Smooth muscle cell (in vitro differentiated cells): Measurements from ENCODE around the gene DDX24. TPM values are rescaled to one million over a fixed set of nuclear protein-coding genes. Genes with fewer than 3 reads are reported as not detected.

ENCODE experiments used
- DNase-seq: peaks from one replicate; lab custom pipeline; 2025; ENCODE audit not compliant: unreplicated experiment; lab: John Stamatoyannopoulos, UW
- H2AFZ ChIP-seq: fragments of 200-600 bp; sonication (generic); 2 replicates; pipeline ENCODE4 v1.6.0; 2016; ENCODE audit warnings: antibody characterized with exemption, low read depth, mild to moderate bottlenecking
- H3F3A ChIP-seq: fragments of 200-600 bp; sonication (generic); 2 replicates; pipeline ENCODE4 v1.6.0; 2017; ENCODE audit warnings: antibody characterized with exemption, low read depth
- H3K27ac ChIP-seq: fragments of 200-600 bp; sonication (generic); 2 replicates; pipeline ENCODE4 v1.5.1; 2016; ENCODE audit warnings: low read depth, mild to moderate bottlenecking
- H3K27me3 ChIP-seq: fragments of 200-600 bp; sonication (generic); 2 replicates; pipeline ENCODE4 v1.6.1; 2016; ENCODE audit warnings: low read depth, mild to moderate bottlenecking
- H3K36me3 ChIP-seq: fragments of 200-600 bp; sonication (generic); 2 replicates; pipeline ENCODE4 v1.5.1; 2016; ENCODE audit warnings: low read depth
- H3K4me1 ChIP-seq: fragments of 200-600 bp; sonication (generic); 2 replicates; pipeline ENCODE4 v1.5.1; 2016; ENCODE audit warnings: low read depth
- H3K4me2 ChIP-seq: fragments of 200-600 bp; sonication (generic); 2 replicates; pipeline ENCODE4 v1.6.0; 2016; ENCODE audit warnings: mild to moderate bottlenecking
- H3K4me3 ChIP-seq: fragments of 200-600 bp; sonication (generic); 2 replicates; pipeline ENCODE4 v1.5.1; 2016; ENCODE audit warnings: mild to moderate bottlenecking
- H3K79me2 ChIP-seq: fragments of 200-600 bp; sonication (generic); 2 replicates; pipeline ENCODE4 v1.6.0; 2016; ENCODE audit warnings: low read depth, mild to moderate bottlenecking
- H3K9ac ChIP-seq: fragments of 200-600 bp; sonication (generic); 2 replicates; pipeline ENCODE4 v1.6.0; 2016; ENCODE audit warnings: low read depth
- H3K9me3 ChIP-seq: fragments of 200-600 bp; sonication (generic); replicated peaks from 2 replicates; pipeline ENCODE4 v1.5.1; 2016; ENCODE audit warnings: low read depth
- H4K20me1 ChIP-seq: fragments of 200-600 bp; sonication (generic); 2 replicates; pipeline ENCODE4 v1.6.0; 2016; ENCODE audit warnings: low read depth
- WGBS: methylation state at CpG from one replicate; pipeline ENCODE4 v1.1.7; 2016; ENCODE audit warnings: low lambda C conversion rate; 5-methylcytosine and 5-hydroxymethylcytosine counted together
- polyA plus RNA-seq: library from polyadenylated mRNA; unstranded; fragments of >200 nt; fragmentation: Nextera tagmentation; extraction: Ambion mirVana; gene quantifications from 2 replicates; pipeline ENCODE4 v1.2.1, GENCODE V29; 2016
- total RNA-seq: library from RNA; depleted of rRNA; stranded (reverse); fragments of >200 nt; gene quantifications from 2 replicates; pipeline ENCODE4 v1.2.3, GENCODE V29; 2014
- TF ChIP-seq, protein P1 (sequence below): fragments of 200-600 bp; sonication (generic); IDR thresholded peaks from 2 replicates; pipeline ENCODE4 v1.5.1; 2017; ENCODE audit warnings: borderline replicate concordance, mild to moderate bottlenecking, antibody characterized with exemption; ENCODE audit not compliant: insufficient read depth, poor library complexity, severe bottlenecking

Gene DDX24
- total and polyA plus RNA-seq, 2 experiments from 2014 or later: 117 to 118 TPM

- no peaks in the 10 kb centered on the region for H3K4me1 ChIP-seq
- no peak overlapping the region for H3K4me3 ChIP-seq
- H3K9ac ChIP-seq: no peak overlapping the region
- H3K27ac ChIP-seq: no peak overlapping the region
- H3K79me2 ChIP-seq: no peaks in the 10 kb centered on the region
- TF ChIP-seq, protein P1, sequence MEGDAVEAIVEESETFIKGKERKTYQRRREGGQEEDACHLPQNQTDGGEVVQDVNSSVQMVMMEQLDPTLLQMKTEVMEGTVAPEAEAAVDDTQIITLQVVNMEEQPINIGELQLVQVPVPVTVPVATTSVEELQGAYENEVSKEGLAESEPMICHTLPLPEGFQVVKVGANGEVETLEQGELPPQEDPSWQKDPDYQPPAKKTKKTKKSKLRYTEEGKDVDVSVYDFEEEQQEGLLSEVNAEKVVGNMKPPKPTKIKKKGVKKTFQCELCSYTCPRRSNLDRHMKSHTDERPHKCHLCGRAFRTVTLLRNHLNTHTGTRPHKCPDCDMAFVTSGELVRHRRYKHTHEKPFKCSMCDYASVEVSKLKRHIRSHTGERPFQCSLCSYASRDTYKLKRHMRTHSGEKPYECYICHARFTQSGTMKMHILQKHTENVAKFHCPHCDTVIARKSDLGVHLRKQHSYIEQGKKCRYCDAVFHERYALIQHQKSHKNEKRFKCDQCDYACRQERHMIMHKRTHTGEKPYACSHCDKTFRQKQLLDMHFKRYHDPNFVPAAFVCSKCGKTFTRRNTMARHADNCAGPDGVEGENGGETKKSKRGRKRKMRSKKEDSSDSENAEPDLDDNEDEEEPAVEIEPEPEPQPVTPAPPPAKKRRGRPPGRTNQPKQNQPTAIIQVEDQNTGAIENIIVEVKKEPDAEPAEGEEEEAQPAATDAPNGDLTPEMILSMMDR: no peak
- H3F3A ChIP-seq: no peaks in the 10 kb centered on the region
- H2AFZ ChIP-seq: no peak overlapping the region
- H3K36me3 ChIP-seq: no peaks in the 10 kb centered on the region
- WGBS: 98% methylated on average over 2 of the region's 2 CpGs
- H4K20me1 ChIP-seq: peaks cover 4% of the 10 kb centered on the region
- DNase-seq: no peak
- no peak overlapping the region for H3K4me2 ChIP-seq
- H3K9me3 ChIP-seq: no peaks in the 10 kb centered on the region
- H3K27me3 ChIP-seq: no peaks in the 10 kb centered on the region
These were observed 12.4 kb upstream of the DDX24 start for GRCh38 chr14:94093418-94093817.

- Histone ChIP-seq H3K79me2 (peaks cover 11% of the 10 kb centered on the region), H4K20me1 (peaks cover 4% of the 10 kb centered on the region), H3K9ac (no peak overlapping the region), H3K9me3 (no peaks in the 10 kb centered on the region), H3K4me3 (no peak overlapping the region), H2AFZ (no peak overlapping the region), H3K4me1 (no peaks in the 10 kb centered on the region), H3K27ac (no peak overlapping the region), H3K27me3 (no peaks in the 10 kb centered on the region), H3F3A (no peaks in the 10 kb centered on the region), H3K4me2 (no peak overlapping the region), H3K36me3 (no peaks in the 10 kb centered on the region)
- 68% methylated on average over 4 of the region's 4 CpGs for WGBS
- DNase-seq: no peak
- TF ChIP-seq, protein P1: no peak
These were observed 8.5 kb upstream of the DDX24 start for GRCh38 chr14:94089479-94089878.

DNA sequence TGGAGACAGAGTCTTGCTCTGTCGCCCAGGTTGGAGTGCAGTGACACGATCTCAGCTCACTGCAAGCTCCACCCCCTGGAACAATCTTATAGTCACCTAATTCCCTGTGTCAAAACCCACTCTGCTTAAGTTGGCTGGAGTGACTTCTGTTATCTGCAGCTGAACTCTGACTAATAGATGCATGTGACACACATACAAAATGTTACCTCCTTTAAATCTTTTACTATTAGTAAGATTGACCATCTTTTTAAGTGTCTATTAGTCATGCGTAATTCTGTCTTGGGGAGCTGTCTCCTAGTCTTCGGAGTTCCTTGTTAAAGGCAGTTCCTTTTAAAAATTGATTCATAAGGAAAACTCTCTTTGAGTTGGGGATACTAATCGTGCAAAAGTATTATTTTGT, 7.5 kb upstream of the DDX24 start:
- TF ChIP-seq, protein P1: no peak
- peak overlapping the region; percentile 28 for H3K27ac ChIP-seq
- H3F3A ChIP-seq: no peaks in the 10 kb centered on the region
- no peaks in the 10 kb centered on the region for H3K4me1 ChIP-seq
- H3K27me3 ChIP-seq: no peaks in the 10 kb centered on the region
- peaks cover 4% of the 10 kb centered on the region for H4K20me1 ChIP-seq
- 51% methylated on average over 5 of the region's 5 CpGs for WGBS
- H3K36me3 ChIP-seq: no peaks in the 10 kb centered on the region
- no peak for DNase-seq
- H3K79me2 ChIP-seq: peaks cover 14% of the 10 kb centered on the region
- H3K4me2 ChIP-seq: peak overlapping the region; percentile 40
- no peak overlapping the region for H3K9ac ChIP-seq
- H3K9me3 ChIP-seq: no peaks in the 10 kb centered on the region
- no peak overlapping the region for H3K4me3 ChIP-seq
- H2AFZ ChIP-seq: no peak overlapping the region

DNA sequence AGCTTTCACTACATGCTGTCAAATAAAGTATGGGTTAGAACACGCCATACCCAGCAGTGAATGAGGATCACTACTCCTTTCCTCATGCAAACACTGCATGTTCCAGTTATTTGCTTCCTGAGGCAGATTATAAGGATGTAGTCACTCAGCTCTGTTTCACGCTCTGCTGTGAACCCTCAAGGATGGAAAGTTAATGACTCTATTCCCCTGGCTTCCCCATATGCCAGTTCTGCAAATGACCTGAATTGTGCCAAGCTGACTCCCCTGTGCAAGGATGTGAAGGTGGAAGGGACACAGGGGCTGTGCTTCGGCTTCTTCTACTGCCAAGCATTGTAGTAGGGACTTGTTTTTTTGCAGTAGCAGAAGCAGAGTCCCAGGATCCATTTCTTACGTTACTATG, 6.9 kb upstream of the DDX24 start:
- Histone ChIP-seq H3F3A (no peaks in the 10 kb centered on the region), H3K79me2 (peaks cover 18% of the 10 kb centered on the region), H3K4me3 (no peak overlapping the region), H3K4me2 (no peak overlapping the region), H3K27ac (no peak overlapping the region), H3K9me3 (no peaks in the 10 kb centered on the region), H3K4me1 (no peaks in the 10 kb centered on the region), H3K36me3 (no peaks in the 10 kb centered on the region), H4K20me1 (peaks cover 4% of the 10 kb centered on the region), H3K9ac (no peak overlapping the region), H2AFZ (no peak overlapping the region), H3K27me3 (no peaks in the 10 kb centered on the region)
- DNase-seq: no peak
- 70% methylated on average over 4 of the region's 4 CpGs for WGBS
- TF ChIP-seq, protein P1: no peak
